HCT116 (cell line): ENCODE results near the gene PDK4. TPM values are rescaled to one million over a fixed set of nuclear protein-coding genes. Genes with fewer than 3 reads are reported as not detected.

Experiments
- ATAC-seq: fragments of 200-7000 bp; cut with Tn5 transposase; 2 replicates; pipeline ENCODE4 v1.9.1; 2020; ENCODE audit warnings: mild to moderate bottlenecking, moderate library complexity
- BruUV-seq: library from RNA; stranded (reverse); fragments of 400-500 nt; replicated peaks from 2 replicates; lab custom pipeline; 2021; lab: Mats Ljungman, UMichigan
- CTCF ChIA-PET: fragments of 300-600 bp; sonication (Branson Sonifier 250); formaldehyde crosslinking; loops from one replicate; lab custom pipeline; 2021; ENCODE audit warnings: antibody characterized with exemption; lab: Charles Lee
- POLR2A ChIA-PET: fragments of 300-600, 350-600 bp; sonication (Branson Sonifier 250); formaldehyde crosslinking; loops from one replicate; lab custom pipeline; 2021; ENCODE audit warnings: antibody characterized with exemption; lab: Charles Lee
- RAD21 ChIA-PET, 2 experiments: fragments of 300-600 bp; sonication (Branson Sonifier 250); formaldehyde crosslinking; loops; one replicate each; lab custom pipeline; 2023; ENCODE audit warnings: low total read pairs in 2 of 2; ENCODE audit not compliant: uncharacterized antibody in 2 of 2, unreplicated experiment in 2 of 2, low non-redundant PET in 1 of 2; lab: Charles Lee
- DNase-seq: peaks from one replicate; pipeline ENCODE4 v3.0.0-alpha.2; 2010; ENCODE audit warnings: low read depth, low spot score
- H2AFZ ChIP-seq: fragments of 200-600 bp; shearing (Covaris generic), sonication (generic); 2 replicates; pipeline ENCODE4 v1.6.1; 2017; ENCODE audit warnings: low read depth, mixed run types, mixed read lengths, antibody characterized with exemption, low read length; ENCODE audit not compliant: poor library complexity, severe bottlenecking
- H3K27ac ChIP-seq: 2 replicates; pipeline ENCODE4 v1.5.1; 2012; ENCODE audit warnings: low read depth, low read length
- H3K27me3 ChIP-seq: fragments of 200-600 bp; sonication (generic); 2 replicates; pipeline ENCODE4 v1.6.1; 2016; ENCODE audit warnings: mixed run types, low read length, mixed read lengths; ENCODE audit not compliant: insufficient read depth
- H3K36me3 ChIP-seq, 2 experiments: fragments of 200-500 bp in 1 of 2; fragments of 200-600 bp in 1 of 2; sonication (Bioruptor generic) in 1 of 2; sonication (generic) in 1 of 2; 2 replicates each; pipeline versions ENCODE4 v1.5.1 to v1.6.1; 2014 to 2016; ENCODE audit warnings: low read length in 2 of 2, inconsistent platforms in 1 of 2, mixed read lengths in 1 of 2, mixed run types in 1 of 2; ENCODE audit not compliant: insufficient read depth in 2 of 2, control insufficient read depth in 1 of 2
- H3K4me1 ChIP-seq, 2 experiments: fragments of 200-600 bp in 1 of 2; sonication (generic) in 1 of 2; 2 replicates each; pipeline versions ENCODE4 v1.5.1 to v1.6.1; 2012 to 2017; ENCODE audit warnings: low read length in 2 of 2, inconsistent platforms in 1 of 2, mild to moderate bottlenecking in 1 of 2, mixed read lengths in 1 of 2, mixed run types in 1 of 2, moderate library complexity in 1 of 2; ENCODE audit not compliant: insufficient read depth in 2 of 2, control insufficient read depth in 1 of 2
- H3K4me2 ChIP-seq: fragments of 200-600 bp; sonication (generic); 2 replicates; pipeline ENCODE4 v1.6.1; 2017; ENCODE audit warnings: mixed run types, low read length, mixed read lengths
- H3K4me3 ChIP-seq, 2 experiments: fragments of 200-600 bp in 1 of 2; sonication (generic) in 1 of 2; replicated peaks in 1 of 2; 2 replicates each; pipeline ENCODE4 v1.5.1; 2011 to 2016; ENCODE audit warnings: low read length in 2 of 2, control low read depth in 1 of 2, low read depth in 1 of 2, mild to moderate bottlenecking in 1 of 2, mixed read lengths in 1 of 2, mixed run types in 1 of 2
- H3K79me2 ChIP-seq: fragments of 200-600 bp; sonication (generic); 2 replicates; pipeline ENCODE4 v1.6.1; 2017; ENCODE audit warnings: mild to moderate bottlenecking, mixed run types, low read length, moderate library complexity, mixed read lengths; ENCODE audit not compliant: insufficient read depth
- H3K9ac ChIP-seq: fragments of 200-600 bp; sonication (generic); 2 replicates; pipeline ENCODE4 v1.6.1; 2016; ENCODE audit warnings: low read length, mixed read lengths
- H3K9me2 ChIP-seq: fragments of 200-600 bp; sonication (generic), shearing (Covaris generic); 2 replicates; pipeline ENCODE4 v1.6.1; 2017; ENCODE audit warnings: mixed run types, mild to moderate bottlenecking, moderate library complexity; ENCODE audit not compliant: insufficient read depth
- H3K9me3 ChIP-seq, 2 experiments: fragments of 200-500 bp in 1 of 2; fragments of 200-600 bp in 1 of 2; sonication (Bioruptor generic) in 1 of 2; sonication (generic) in 1 of 2; 2 replicates each; pipeline ENCODE4 v1.6.1; 2014 to 2017; ENCODE audit warnings: low read length in 2 of 2, mixed read lengths in 2 of 2, inconsistent platforms in 1 of 2, low read depth in 1 of 2, mild to moderate bottlenecking in 1 of 2, mixed run types in 1 of 2, moderate library complexity in 1 of 2; ENCODE audit not compliant: control insufficient read depth in 1 of 2, insufficient read depth in 1 of 2
- H4K20me1 ChIP-seq: fragments of 200-600 bp; sonication (generic), shearing (Covaris generic); 2 replicates; pipeline ENCODE4 v1.6.1; 2017; ENCODE audit warnings: mixed run types, mild to moderate bottlenecking, moderate library complexity; ENCODE audit not compliant: insufficient read depth
- ATF3 ChIP-seq: IDR thresholded peaks from 2 replicates; pipeline ENCODE4 v1.6.1; 2012
- CEBPB ChIP-seq: IDR thresholded peaks from 2 replicates; pipeline ENCODE4 v1.6.1; 2012; ENCODE audit warnings: low read depth
- CTCF ChIP-seq, 3 experiments: fragments of 200-600 bp in 1 of 3; sonication (generic) in 1 of 3; IDR thresholded peaks in 2 of 3; conservative IDR thresholded peaks in 1 of 3; 2 replicates each; pipeline ENCODE4 v1.5.1; 2012 to 2017; ENCODE audit warnings: low read depth in 2 of 3, low read length in 2 of 3, antibody characterized with exemption in 1 of 3, borderline replicate concordance in 1 of 3, control low read depth in 1 of 3, mild to moderate bottlenecking in 1 of 3, mixed read lengths in 1 of 3, mixed run types in 1 of 3, moderate library complexity in 1 of 3; ENCODE audit not compliant: insufficient read depth in 1 of 3
- EGR1 ChIP-seq: IDR thresholded peaks from 2 replicates; pipeline ENCODE4 v1.6.1; 2012; ENCODE audit warnings: low read depth
- ELF1 ChIP-seq: IDR thresholded peaks from 2 replicates; pipeline ENCODE4 v1.6.1; 2012; ENCODE audit warnings: low read depth, borderline replicate concordance
- EZH2 ChIP-seq: fragments of 200-600 bp; sonication (generic); IDR thresholded peaks from 2 replicates; pipeline ENCODE4 v1.6.1; 2017; ENCODE audit warnings: antibody characterized with exemption, mixed run types
- EZH2phosphoT487 ChIP-seq: fragments of 200-600 bp; IDR thresholded peaks from 2 replicates; pipeline ENCODE4 v1.6.1; 2018; ENCODE audit warnings: antibody characterized with exemption, borderline replicate concordance
- FOSL1 ChIP-seq: IDR thresholded peaks from 2 replicates; pipeline ENCODE4 v1.6.1; 2012; ENCODE audit warnings: low read depth
- JUND ChIP-seq: IDR thresholded peaks from 2 replicates; pipeline ENCODE4 v1.6.1; 2012
- MAX ChIP-seq: IDR thresholded peaks from 2 replicates; pipeline ENCODE4 v1.6.1; 2012
- POLR2A ChIP-seq: IDR thresholded peaks from 2 replicates; pipeline ENCODE4 v1.7.0; 2011; ENCODE audit warnings: borderline replicate concordance; ENCODE audit not compliant: insufficient read depth, insufficient read length; ENCODE audit errors: extremely low read depth
- POLR2AphosphoS5 ChIP-seq: IDR thresholded peaks from 2 replicates; pipeline ENCODE4 v1.6.1; 2011; ENCODE audit warnings: mild to moderate bottlenecking, low read depth, low read length, moderate library complexity
- SP1 ChIP-seq: IDR thresholded peaks from 2 replicates; pipeline ENCODE4 v1.6.1; 2012; ENCODE audit warnings: low read depth
- TCF7L2 ChIP-seq: IDR thresholded peaks from 2 replicates; pipeline ENCODE4 v1.7.0; 2011; ENCODE audit warnings: borderline replicate concordance, inconsistent platforms; ENCODE audit not compliant: insufficient read depth, insufficient read length; ENCODE audit errors: extremely low read depth
- YY1 ChIP-seq: IDR thresholded peaks from 2 replicates; pipeline ENCODE4 v1.6.1; 2011; ENCODE audit warnings: low read length, low read depth, moderate library complexity, mild to moderate bottlenecking; ENCODE audit not compliant: insufficient replicate concordance; ENCODE audit errors: extremely low read depth
- ZFX ChIP-seq: fragments of 450-650 bp; IDR thresholded peaks from 2 replicates; pipeline ENCODE4 v1.6.1; 2017
- ZNF274 ChIP-seq: fragments of 200-500 bp; sonication (Bioruptor generic); IDR thresholded peaks from 2 replicates; pipeline ENCODE4 v1.6.1; 2014; ENCODE audit warnings: mild to moderate bottlenecking, low read depth, low read length, inconsistent platforms
- intact Hi-C: fragments of 100-400 bp; cut with micrococcal nuclease; formaldehyde crosslinking; loops from 2 replicates; pipeline ENCODE4 v1.10.0; 2022
- total RNA-seq: library from RNA; stranded (reverse); gene quantifications from one replicate; pipeline ENCODE4 v1.2.1, GENCODE V29; 2021; ENCODE audit not compliant: unreplicated experiment

The PDK4 gene
- total RNA-seq, 1 experiment from 2014 or later, result 2.1 TPM

- Histone ChIP-seq H3K9me2 (no peaks in the 10 kb centered on the region), H2AFZ (no peak overlapping the region), H3K27me3 (no peaks in the 10 kb centered on the region), H3K36me3 (no peaks in the 10 kb centered on the region), H4K20me1 (no peaks in the 10 kb centered on the region), H3K9ac (no peak overlapping the region), H3K9me3 (no peaks in the 10 kb centered on the region), H3K79me2 (no peaks in the 10 kb centered on the region), H3K4me2 (no peak overlapping the region), H3K27ac (no peak overlapping the region), H3K4me3 (no peak overlapping the region), H3K4me1 (no peaks in the 10 kb centered on the region)
- intact Hi-C loops, result no loop called here
- BruUV-seq, result no TSS peak
- RAD21 ChIA-PET, result no interaction called here
- POLR2A ChIA-PET, result no interaction called here
- no peak for TF ChIP-seq SP1
- ATAC-seq (no peak), DNase-seq (no peak)
- CTCF ChIA-PET, result no interaction called here
Observed at GRCh38 chr7:95583834-95584621, 12.3 kb downstream of the PDK4 start.

GRCh38 chr7:95582578-95583293 is 13.6 kb downstream of the PDK4 start:
- ChIA-PET RAD21 (no interaction called here), POLR2A (no interaction called here)
- DNase-seq (no peak), ATAC-seq (no peak)
- H4K20me1 ChIP-seq, result no peaks in the 10 kb centered on the region
- H3K36me3 ChIP-seq, result no peaks in the 10 kb centered on the region
- TF ChIP-seq MAX, result no peak
- TF ChIP-seq POLR2A, result no peak
- no peak for TF ChIP-seq ATF3
- no peak for TF ChIP-seq ZFX
- TF ChIP-seq EZH2phosphoT487, result no peak
- TF ChIP-seq FOSL1, result no peak
- no peak for TF ChIP-seq CEBPB
- no peak for TF ChIP-seq CTCF (IDR thresholded peaks at IDR 0.05 in 2 of 3, conservative IDR thresholded peaks at IDR 0.05 in 1 of 3; ENCODE audit: borderline replicate concordance in 1 of 3, insufficient read depth in 1 of 3, low read depth in 2 of 3, low read length in 2 of 3)
- no peak for TF ChIP-seq ZNF274
- TF ChIP-seq ELF1, result no peak
- no peak for TF ChIP-seq SP1
- no peak for TF ChIP-seq EGR1
- no peak for TF ChIP-seq TCF7L2
- no peak for TF ChIP-seq YY1
- no peak for TF ChIP-seq JUND
- TF ChIP-seq EZH2, result no peak
- no peak for TF ChIP-seq POLR2AphosphoS5
- TF ChIP-seq, all 23 proteins: peak for 0
- no peaks in the 10 kb centered on the region for H3K27me3 ChIP-seq
- no peak overlapping the region for H3K9ac ChIP-seq
- BruUV-seq, result no TSS peak
- H3K79me2 ChIP-seq, result no peaks in the 10 kb centered on the region
- no peak overlapping the region for H3K4me3 ChIP-seq
- no peak overlapping the region for H3K27ac ChIP-seq
- H3K4me2 ChIP-seq, result no peak overlapping the region
- CTCF ChIA-PET, result no interaction called here
- no peaks in the 10 kb centered on the region for H3K9me3 ChIP-seq
- no peaks in the 10 kb centered on the region for H3K9me2 ChIP-seq
- intact Hi-C loops, result no loop called here
- H2AFZ ChIP-seq, result no peak overlapping the region
- H3K4me1 ChIP-seq, result no peaks in the 10 kb centered on the region
